Measurements from ENCODE around the gene HPS4. TPM values are rescaled to one million over a fixed set of nuclear protein-coding genes. Genes with fewer than 3 reads are reported as not detected.

HPS4 gene
- total RNA-seq, 2 donors from 2014 or later: 50.5 to 62.2 TPM

DNA sequence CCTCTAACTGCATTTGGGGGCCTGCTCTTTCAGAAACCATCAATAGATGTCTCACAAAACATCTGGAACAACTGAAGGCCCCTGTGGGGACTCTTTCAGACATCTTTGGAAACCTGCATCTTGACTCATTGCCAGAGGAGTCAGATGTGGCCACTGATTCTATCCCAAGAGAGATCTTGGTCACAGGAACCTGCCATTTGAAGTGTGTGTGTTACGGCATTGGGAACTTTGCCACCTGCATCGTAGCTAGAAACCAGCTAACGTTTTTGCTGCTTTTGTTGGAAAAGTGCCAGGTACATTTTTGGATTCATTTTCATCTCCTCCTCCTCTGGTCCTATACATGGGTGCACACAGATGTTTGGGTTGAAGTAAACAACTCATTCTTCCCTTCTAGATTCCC is 4.4 kb upstream of the HPS4 start:
- peak overlapping the region; percentile 16 for H3K27ac Mint-ChIP-seq
- H3K4me3 Mint-ChIP-seq: no peak overlapping the region
- peaks cover 31% of the 10 kb centered on the region for H3K4me1 Mint-ChIP-seq (ENCODE audit: low read depth)
- H3K27me3 Mint-ChIP-seq (ENCODE audit: low read depth): no peaks in the 10 kb centered on the region
- no peaks in the 10 kb centered on the region for H3K9me3 Mint-ChIP-seq
- ATAC-seq (replicated peaks in 1 of 2) (no peak), DNase-seq (no peak)
- peaks cover 1 to 19% of the 10 kb centered on the region in 2 donors for H3K36me3 Mint-ChIP-seq (ENCODE audit: insufficient read depth in 2 of 2)

DNA sequence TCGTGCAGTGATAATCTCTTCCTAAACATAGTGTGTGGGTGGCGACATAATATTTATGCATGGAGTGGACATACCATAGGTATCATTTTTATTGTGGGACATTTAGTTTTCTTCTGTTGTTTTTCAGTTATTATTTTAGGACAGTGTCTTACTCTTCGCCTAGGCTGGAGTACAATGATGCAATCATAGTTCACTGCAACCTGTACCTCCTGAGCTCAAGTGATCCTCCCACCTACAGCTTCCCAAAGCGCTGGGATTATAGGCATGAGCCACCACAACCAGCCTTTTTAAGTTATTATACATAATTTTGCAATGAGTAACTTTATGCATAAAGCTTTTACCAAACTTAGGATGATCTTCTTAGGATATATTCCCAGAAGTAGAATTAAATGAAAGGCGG is 2.8 kb upstream of the HPS4 start:
- Mint-ChIP-seq H3K4me1 (ENCODE audit: low read depth) (peaks cover 47% of the 10 kb centered on the region), H3K4me3 (peak overlapping the region in 1 of 2 donors; percentile 68), H3K27me3 (ENCODE audit: low read depth) (no peaks in the 10 kb centered on the region), H3K27ac (peak overlapping the region; percentile 93), H3K36me3 (ENCODE audit: insufficient read depth in 2 of 2) (peaks cover 1 to 15% of the 10 kb centered on the region in 2 donors), H3K9me3 (no peaks in the 10 kb centered on the region)
- DNase-seq (no peak), ATAC-seq (replicated peaks in 1 of 2) (no peak)

GRCh38 chr22:26485806-26486390 is 2.3 kb upstream of the HPS4 start:
- no peak for DNase-seq
- ATAC-seq (replicated peaks in 1 of 2): no peak
- Mint-ChIP-seq H3K9me3 (no peaks in the 10 kb centered on the region), H3K27ac (peak overlapping the region; percentile 93), H3K27me3 (ENCODE audit: low read depth) (no peaks in the 10 kb centered on the region), H3K36me3 (ENCODE audit: insufficient read depth in 2 of 2) (peaks cover 1 to 11% of the 10 kb centered on the region in 2 donors), H3K4me3 (peak overlapping the region; percentile 90 to 95), H3K4me1 (ENCODE audit: low read depth) (peaks cover 52% of the 10 kb centered on the region)

- Mint-ChIP-seq H3K4me3 (peak overlapping the region; percentile 90 to 95), H3K4me1 (ENCODE audit: low read depth) (peaks cover 61% of the 10 kb centered on the region), H3K9me3 (no peaks in the 10 kb centered on the region), H3K27ac (peak overlapping the region; percentile 82), H3K36me3 (ENCODE audit: insufficient read depth in 2 of 2) (peaks cover 1 to 7% of the 10 kb centered on the region in 2 donors), H3K27me3 (ENCODE audit: low read depth) (no peaks in the 10 kb centered on the region)
- ATAC-seq (replicated peaks in 1 of 2) (no peak), DNase-seq (no peak)
Measured at GRCh38 chr22:26485013-26485412, 1.4 kb upstream of the HPS4 start.

GRCh38 chr22:26484360-26484706 is 750 bp upstream of the HPS4 start:
- Mint-ChIP-seq H3K27ac (peak overlapping the region; percentile 90), H3K9me3 (no peaks in the 10 kb centered on the region), H3K4me1 (ENCODE audit: low read depth) (peaks cover 68% of the 10 kb centered on the region), H3K36me3 (ENCODE audit: insufficient read depth in 2 of 2) (peaks cover 1 to 10% of the 10 kb centered on the region in 2 donors), H3K27me3 (ENCODE audit: low read depth) (no peaks in the 10 kb centered on the region), H3K4me3 (peak overlapping the region; percentile 90 to 95)
- ATAC-seq (replicated peaks in 1 of 2) (no peak), DNase-seq (no peak)

DNA sequence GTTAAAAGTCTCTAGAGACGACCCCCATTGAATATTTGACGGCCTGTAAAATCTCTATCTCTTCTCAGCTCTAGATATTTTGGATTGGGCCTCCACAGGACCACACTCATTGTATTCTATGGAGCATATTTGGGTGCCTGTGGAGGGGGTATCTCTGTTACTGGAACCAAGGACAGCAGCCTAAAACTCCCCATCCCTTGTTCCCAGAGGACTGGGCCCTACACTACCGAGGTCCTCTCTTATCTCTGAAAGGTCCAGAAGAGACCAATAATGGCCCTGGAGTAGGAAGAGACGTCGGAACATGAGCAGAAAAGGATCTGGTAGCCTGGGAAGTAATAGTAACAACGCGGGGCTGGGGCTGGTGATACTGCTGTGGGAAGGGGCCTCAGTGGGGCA is 542 bp downstream of the HPS4 start:
- no peaks in the 10 kb centered on the region for H3K27me3 Mint-ChIP-seq (ENCODE audit: low read depth)
- peak overlapping the region; percentile 90 to 95 for H3K4me3 Mint-ChIP-seq

GRCh38 chr22:26482161-26482560 is 1.4 kb downstream of the HPS4 start:
- Mint-ChIP-seq H3K36me3 (ENCODE audit: insufficient read depth in 2 of 2) (peaks cover 8 to 15% of the 10 kb centered on the region in 2 donors), H3K4me1 (ENCODE audit: low read depth) (peaks cover 88% of the 10 kb centered on the region), H3K4me3 (peak overlapping the region; percentile 90 to 95), H3K27me3 (ENCODE audit: low read depth) (no peaks in the 10 kb centered on the region), H3K27ac (peak overlapping the region; percentile 97), H3K9me3 (no peaks in the 10 kb centered on the region)
- no peak for ATAC-seq (replicated peaks in 1 of 2)
- no peak for DNase-seq

More for the DNA sequence above, 542 bp downstream of the HPS4 start:
- peak overlapping the region; percentile 97 for H3K27ac Mint-ChIP-seq
- peaks cover 80% of the 10 kb centered on the region for H3K4me1 Mint-ChIP-seq (ENCODE audit: low read depth)
- ATAC-seq (replicated peaks in 1 of 2) (no peak), DNase-seq (no peak)
- H3K36me3 Mint-ChIP-seq (ENCODE audit: insufficient read depth in 2 of 2): peaks cover 1 to 7% of the 10 kb centered on the region in 2 donors
- H3K9me3 Mint-ChIP-seq: no peaks in the 10 kb centered on the region

GRCh38 chr22:26481694-26482093 is 1.9 kb downstream of the HPS4 start:
- DNase-seq (peak in 1 of 2 donors; percentile 12), ATAC-seq (replicated peaks in 1 of 2) (no peak)
- H3K36me3 Mint-ChIP-seq (ENCODE audit: insufficient read depth in 2 of 2): peaks cover 10 to 19% of the 10 kb centered on the region in 2 donors
- peak overlapping the region; percentile 97 for H3K27ac Mint-ChIP-seq
- peaks cover 89% of the 10 kb centered on the region for H3K4me1 Mint-ChIP-seq (ENCODE audit: low read depth)
- peak overlapping the region; percentile 90 to 95 for H3K4me3 Mint-ChIP-seq
- no peaks in the 10 kb centered on the region for H3K9me3 Mint-ChIP-seq
- H3K27me3 Mint-ChIP-seq (ENCODE audit: low read depth): no peaks in the 10 kb centered on the region

- ATAC-seq (replicated peaks in 1 of 2) (no peak), DNase-seq (no peak)
- Mint-ChIP-seq H3K27me3 (ENCODE audit: low read depth) (no peaks in the 10 kb centered on the region), H3K4me1 (ENCODE audit: low read depth) (peaks cover 91% of the 10 kb centered on the region), H3K4me3 (peak overlapping the region; percentile 90 to 95), H3K9me3 (no peaks in the 10 kb centered on the region), H3K27ac (peak overlapping the region; percentile 97), H3K36me3 (ENCODE audit: insufficient read depth in 2 of 2) (peaks cover 10 to 17% of the 10 kb centered on the region in 2 donors)
Measured at GRCh38 chr22:26481112-26481693, 2.4 kb downstream of the HPS4 start.

GRCh38 chr22:26480611-26480932 is 3.0 kb downstream of the HPS4 start:
- ATAC-seq (replicated peaks in 1 of 2): no peak
- H3K36me3 Mint-ChIP-seq (ENCODE audit: insufficient read depth in 2 of 2): peaks cover 10 to 17% of the 10 kb centered on the region in 2 donors

DNA sequence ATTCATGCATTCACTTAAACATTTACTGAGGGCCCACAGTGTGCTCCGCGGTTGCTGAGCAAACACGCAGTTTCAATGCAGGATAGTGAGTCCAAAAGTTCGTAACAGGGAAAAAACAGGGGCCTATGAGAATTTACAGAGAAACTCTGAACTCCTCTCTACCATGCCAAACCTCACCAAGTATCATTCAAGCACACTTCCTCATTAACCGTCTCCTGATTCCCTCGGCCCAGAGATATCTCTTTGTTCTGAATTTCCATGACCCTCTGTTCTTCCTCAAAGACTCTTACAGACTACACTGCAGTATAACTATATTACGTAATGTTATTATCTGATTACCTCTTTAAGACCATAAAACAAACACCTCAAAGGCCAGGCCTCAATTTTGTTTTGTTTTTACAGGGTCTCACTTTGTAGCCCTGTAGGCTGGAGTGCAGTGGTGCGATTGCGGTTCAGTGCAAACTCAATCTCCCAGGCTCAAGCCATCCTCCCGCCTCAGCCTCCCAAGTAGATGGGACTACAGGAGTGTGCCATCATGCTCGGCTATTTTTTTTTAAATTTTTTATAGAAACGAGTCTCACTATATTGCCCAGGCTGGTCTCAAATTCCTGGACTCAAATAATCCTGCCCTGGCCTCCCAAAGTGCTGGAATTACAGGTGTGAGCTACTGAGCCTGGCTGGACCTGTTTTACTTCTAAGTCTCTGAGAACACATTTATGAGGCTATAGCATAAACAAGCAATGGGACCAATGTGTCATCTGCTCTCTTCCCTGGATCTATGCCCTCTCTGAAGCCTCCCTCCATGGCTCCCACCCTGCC is 3.6 kb downstream of the HPS4 start:
- Mint-ChIP-seq H3K36me3 (ENCODE audit: insufficient read depth in 2 of 2) (peaks cover 10 to 17% of the 10 kb centered on the region in 2 donors), H3K27me3 (ENCODE audit: low read depth) (no peaks in the 10 kb centered on the region), H3K4me3 (peak overlapping the region; percentile 90 to 95), H3K9me3 (no peaks in the 10 kb centered on the region), H3K27ac (peak overlapping the region; percentile 93), H3K4me1 (ENCODE audit: low read depth) (peaks cover 80% of the 10 kb centered on the region)
- ATAC-seq (replicated peaks in 1 of 2) (no peak), DNase-seq (no peak)

More at GRCh38 chr22:26480611-26480932, 3.0 kb downstream of the HPS4 start:
- H3K4me1 Mint-ChIP-seq (ENCODE audit: low read depth): peaks cover 85% of the 10 kb centered on the region
- H3K27ac Mint-ChIP-seq: peak overlapping the region; percentile 93
- H3K4me3 Mint-ChIP-seq: peak overlapping the region; percentile 90 to 95
- no peaks in the 10 kb centered on the region for H3K9me3 Mint-ChIP-seq
- no peak for DNase-seq
- no peaks in the 10 kb centered on the region for H3K27me3 Mint-ChIP-seq (ENCODE audit: low read depth)

- no peak for ATAC-seq (replicated peaks in 1 of 2)
- peaks cover 10 to 19% of the 10 kb centered on the region in 2 donors for H3K36me3 Mint-ChIP-seq (ENCODE audit: insufficient read depth in 2 of 2)
- no peaks in the 10 kb centered on the region for H3K9me3 Mint-ChIP-seq
- peak overlapping the region; percentile 93 for H3K27ac Mint-ChIP-seq
- no peak for DNase-seq
- peak overlapping the region; percentile 90 to 95 for H3K4me3 Mint-ChIP-seq
- no peaks in the 10 kb centered on the region for H3K27me3 Mint-ChIP-seq (ENCODE audit: low read depth)
- peaks cover 79% of the 10 kb centered on the region for H3K4me1 Mint-ChIP-seq (ENCODE audit: low read depth)
Measured at GRCh38 chr22:26479043-26479791, 4.4 kb downstream of the HPS4 start.

- H3K36me3 Mint-ChIP-seq (ENCODE audit: insufficient read depth in 2 of 2): peaks cover 10 to 24% of the 10 kb centered on the region in 2 donors
- no peaks in the 10 kb centered on the region for H3K9me3 Mint-ChIP-seq
- peak; percentile 12 to 24 for ATAC-seq (replicated peaks in 1 of 2)
- DNase-seq: no peak
- peak overlapping the region in 1 of 2 donors; percentile 80 for H3K4me3 Mint-ChIP-seq
- no peaks in the 10 kb centered on the region for H3K27me3 Mint-ChIP-seq (ENCODE audit: low read depth)
- H3K27ac Mint-ChIP-seq: no peak overlapping the region
- H3K4me1 Mint-ChIP-seq (ENCODE audit: low read depth): peaks cover 69% of the 10 kb centered on the region
Measured at GRCh38 chr22:26477341-26477731, 6.2 kb downstream of the HPS4 start.

Measured in activated T-cell treated with anti-CD3 and anti-CD28 coated beads, Interleukin-2, amount 50 U/mL, for 72 hours (primary cell).